ENCODE results near the gene HRH1.
A peak's percentile ranks its signal among the peaks of the same experiment; 100 is the strongest.

Gene HRH1

DNA sequence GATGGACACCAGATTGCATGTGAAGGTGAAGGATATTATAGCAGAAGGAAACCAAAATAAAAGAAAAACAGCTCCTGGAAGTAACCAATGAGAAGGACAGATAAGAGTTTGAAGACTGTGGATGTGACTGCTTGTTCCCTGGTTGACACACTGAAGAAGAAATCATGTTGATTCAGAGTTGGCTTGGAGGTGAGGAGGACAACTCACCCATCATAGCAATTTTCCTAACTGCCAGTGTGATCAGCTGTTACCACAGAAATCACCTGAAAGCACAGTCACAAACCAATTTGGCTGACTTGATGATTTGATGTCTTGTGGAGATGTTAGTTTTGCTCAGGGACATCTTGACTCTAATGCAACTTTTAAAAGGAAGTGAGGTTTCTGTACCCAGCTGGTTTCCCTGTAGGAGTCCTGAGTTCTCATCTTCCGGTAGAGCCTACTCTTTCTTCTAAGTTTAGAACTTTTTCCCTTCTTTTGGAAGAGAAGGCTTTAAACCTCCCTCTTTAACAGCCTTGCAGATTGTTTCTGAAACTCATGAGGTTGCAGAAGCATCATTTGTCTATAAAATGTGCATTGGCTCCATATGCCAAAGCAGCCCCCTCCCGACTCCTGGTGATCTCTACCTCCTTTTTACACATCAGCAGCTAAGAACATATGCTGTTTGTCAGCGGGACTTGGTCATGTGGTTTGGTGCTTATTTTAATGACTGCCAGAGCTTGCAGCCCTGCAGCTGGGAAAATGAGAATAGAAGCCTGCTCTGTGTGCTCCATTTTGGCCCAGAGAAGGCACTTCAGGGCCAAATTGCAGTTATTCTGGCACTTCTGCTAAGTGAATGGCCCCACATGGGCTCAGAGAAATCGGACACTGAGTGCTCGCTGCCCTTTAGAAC lies 128.2 kb downstream of the HRH1 start:
- no peak for DNase-seq (ENCODE audit: low spot score)

DNA sequence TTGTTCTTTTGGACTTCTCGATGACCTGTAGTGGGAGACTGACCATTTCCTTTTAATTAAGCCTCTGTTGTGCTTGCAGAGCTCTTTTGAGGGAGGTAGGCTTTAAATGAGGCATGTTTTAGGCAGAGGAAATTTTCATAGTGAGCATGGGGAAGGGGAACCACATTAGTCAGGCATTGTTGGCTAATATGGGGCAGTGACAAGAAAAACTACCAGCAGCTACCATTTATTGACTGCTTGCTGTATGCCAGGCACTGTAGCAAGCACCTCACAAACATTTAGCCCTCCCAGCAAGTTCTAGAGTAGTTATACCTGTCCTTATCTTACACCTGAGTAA lies 128.8 kb downstream of the HRH1 start:
- DNase-seq (ENCODE audit: low spot score) = no peak

DNA sequence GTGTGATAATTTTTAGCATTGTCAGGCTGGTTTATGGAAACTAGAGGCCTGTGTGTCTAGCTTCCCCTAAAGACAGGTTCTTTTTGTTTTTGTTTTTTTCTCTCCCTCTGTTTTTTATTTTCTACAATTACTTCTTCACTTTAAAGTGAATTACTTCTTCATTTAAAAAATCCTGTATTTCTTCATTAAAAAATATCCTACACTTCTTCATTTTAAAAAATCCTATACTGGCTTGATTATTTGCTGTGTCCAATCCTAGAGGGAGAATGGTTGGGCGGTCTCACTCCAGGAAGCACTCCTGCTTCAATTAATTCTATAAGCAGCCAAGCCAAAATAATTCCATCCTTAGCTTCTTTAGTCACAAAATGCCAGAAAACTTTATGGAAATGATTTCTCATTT lies 129.7 kb downstream of the HRH1 start:
- no peak for DNase-seq (ENCODE audit: low spot score)

DNA sequence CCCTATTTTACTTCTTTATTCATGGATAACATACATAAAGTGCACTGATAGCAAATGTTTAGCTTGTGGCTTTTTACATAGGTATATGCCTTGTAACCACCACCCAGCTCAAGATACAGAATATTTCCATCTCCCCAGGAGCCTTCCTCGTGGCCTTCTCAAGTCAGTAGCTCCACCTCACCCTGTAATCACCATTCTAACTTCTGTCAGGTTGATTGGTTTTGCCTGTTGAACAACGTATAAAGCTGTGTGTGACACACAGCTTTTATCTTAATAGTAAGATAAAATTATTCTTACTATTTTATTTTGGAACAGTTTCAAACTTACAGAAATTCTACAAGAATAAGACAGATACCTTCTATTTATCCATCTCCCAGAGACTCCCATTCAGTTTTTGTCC lies 131.2 kb downstream of the HRH1 start:
- DNase-seq (ENCODE audit: low spot score) = no peak

DNA sequence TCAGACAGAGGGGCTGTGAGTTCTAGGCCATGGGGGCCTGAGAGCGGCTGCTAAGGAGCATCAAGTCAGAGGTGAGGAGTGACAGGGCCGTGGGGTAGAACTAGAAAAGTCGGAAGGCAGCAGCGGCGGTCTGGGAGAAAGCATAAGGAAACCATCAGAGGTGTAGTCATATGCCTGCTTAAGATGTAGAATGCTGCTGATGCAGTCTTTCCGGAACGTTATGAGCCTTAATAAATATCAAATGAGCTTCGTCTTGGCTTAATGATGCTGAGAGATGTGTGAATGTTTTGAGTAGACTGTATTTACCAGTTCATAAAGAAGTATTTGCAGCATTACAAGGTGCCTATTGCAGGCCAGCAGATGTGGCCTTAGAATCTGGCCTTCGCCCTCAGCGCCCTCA lies 133.1 kb downstream of the HRH1 start:
- no peak for DNase-seq (ENCODE audit: low spot score)

DNA sequence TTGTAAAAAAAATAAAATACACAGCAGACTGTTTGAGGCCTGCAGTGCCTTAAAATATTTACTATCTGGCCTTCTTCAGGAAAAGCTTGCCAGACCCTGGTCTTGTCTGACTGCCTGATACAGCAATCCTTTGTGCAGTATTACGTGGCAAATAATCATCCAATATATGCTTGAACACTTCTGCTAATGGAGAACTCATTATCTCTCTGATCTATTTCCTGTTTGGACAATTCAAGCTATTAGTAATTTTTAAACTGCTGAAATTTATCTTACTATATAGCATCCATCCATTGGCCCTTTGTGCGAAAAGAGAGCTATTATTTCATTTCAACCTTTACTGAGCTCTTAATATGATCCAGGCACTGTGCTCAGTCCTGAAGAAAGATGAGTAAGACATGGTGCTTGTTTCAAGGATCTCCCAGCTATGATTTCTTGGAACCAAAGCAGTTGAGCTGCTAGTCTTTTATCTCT lies 133.8 kb downstream of the HRH1 start:
- no peak for DNase-seq (ENCODE audit: low spot score)

DNA sequence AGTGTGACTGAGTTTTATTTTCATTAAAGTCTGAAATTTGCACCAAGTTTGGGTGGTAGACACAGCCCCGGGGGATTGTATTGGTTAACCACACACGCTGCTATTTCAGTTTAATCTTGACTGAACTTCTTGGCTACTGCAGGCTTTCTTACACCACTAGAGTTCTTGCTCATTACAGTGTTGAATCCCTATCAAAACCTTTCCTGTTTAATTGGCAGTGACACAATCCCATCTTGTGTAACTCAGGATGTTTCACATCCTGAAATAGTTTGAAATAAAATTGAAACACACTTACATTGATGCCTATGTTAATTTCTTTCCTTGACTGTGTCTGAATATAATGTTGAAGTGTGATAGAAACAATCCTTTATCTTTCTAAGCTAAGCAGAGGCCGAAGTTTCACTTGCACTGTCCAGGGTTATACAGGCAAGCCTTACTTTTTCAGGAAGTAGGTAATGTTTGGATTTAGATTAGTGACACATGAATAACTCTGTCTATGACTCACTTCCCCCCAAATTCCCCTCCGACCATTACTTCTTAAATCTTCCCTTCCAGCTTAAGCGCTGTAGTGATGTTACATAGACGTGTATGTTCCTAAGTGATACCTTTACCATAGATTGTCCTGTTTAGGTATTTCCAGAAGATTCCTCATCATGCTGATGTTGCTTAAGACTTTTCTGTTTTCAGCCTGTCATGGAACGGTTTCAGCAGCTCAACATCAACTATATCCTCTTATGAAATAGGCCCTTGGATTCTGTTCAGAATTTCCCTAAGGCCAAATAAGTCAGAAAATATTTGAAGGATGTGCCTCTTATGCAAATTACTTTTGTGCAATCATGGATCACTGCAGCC lies 134.7 kb downstream of the HRH1 start:
- peak; percentile 64 for DNase-seq (ENCODE audit: low spot score)

DNA sequence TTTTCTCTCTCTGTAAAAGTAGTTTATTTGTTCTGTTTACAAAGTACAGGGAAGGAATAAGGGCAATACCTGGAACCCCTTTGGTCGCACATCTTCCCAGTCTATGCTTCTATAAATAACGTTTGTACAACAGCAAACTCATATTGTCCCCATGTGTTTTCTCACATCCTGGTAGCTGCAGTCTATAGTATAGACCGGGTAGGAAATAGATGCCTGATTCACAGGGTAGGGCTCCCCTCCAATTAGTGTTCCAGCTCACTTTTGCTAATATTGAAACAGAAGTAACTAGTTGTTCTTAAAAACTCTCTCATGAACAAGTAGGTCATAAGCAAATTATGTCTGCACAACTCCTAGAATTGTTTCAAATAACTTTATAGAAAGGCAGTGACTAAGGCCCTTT lies 135.6 kb downstream of the HRH1 start:
- no peak for DNase-seq (ENCODE audit: low spot score)

DNA sequence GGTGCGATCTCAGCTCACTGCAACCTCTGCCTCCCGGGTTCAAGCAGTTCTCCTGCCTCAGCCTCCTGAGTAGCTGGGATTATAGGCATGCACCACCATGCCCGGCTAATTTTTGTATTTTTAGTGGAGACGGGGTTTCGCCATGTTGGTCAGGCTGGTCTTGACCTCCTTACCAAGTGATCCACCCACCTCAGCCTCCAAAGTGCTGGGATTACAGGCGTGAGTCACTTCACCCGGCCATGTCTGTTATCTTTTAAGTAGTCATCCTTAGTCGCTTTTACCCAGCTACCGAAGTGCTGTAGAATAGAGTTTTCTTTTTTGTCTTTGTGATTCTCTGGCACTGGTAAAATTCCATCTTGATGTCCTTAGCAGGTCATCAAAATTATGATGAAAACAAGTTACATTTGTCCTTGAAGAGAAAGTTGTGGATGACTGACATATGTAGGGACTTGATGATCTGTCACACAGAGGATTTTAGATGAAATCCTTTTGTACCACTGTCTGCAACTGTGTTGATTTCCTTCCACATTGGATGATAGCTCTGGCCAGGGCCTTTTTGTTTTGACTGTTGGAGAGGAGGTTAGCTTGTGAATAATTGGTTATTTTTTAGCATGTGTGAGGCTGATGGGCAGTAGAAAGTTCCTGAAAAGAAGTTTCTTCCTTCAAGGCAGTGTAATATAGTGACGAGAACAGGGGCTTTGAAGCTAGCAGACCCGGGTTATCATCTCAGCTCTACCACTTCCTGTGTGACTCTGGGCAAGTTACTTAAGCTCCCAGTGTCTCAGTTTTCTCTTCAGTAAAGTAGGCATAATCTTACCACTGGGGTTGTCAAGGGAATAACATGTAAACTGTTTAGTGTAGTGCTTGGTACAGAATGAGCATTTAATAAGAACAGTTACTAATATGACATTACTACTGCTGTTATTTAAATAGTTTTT lies 136.7 kb downstream of the HRH1 start:
- DNase-seq (ENCODE audit: low spot score) = no peak

DNA sequence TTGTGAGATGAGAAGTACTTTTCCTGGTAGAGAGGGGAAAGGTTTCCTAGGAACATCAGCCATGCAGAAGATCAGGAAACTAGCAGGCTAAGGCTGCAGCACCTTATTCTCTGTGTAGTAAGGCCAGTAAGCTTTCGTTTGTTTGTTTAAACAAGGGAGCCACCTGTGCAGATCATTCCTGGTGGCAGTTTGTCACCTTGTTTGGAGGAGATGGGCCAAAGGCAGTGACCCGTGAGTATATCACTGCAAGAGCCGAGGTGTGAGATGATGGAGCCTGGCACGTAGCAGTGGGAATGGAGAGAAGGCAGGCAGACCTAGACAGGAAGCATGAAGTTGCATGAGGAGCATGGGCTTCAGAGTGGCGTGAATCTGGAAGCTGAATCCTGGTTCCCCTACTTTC lies 137.5 kb downstream of the HRH1 start:
- DNase-seq (ENCODE audit: low spot score) = no peak

DNA sequence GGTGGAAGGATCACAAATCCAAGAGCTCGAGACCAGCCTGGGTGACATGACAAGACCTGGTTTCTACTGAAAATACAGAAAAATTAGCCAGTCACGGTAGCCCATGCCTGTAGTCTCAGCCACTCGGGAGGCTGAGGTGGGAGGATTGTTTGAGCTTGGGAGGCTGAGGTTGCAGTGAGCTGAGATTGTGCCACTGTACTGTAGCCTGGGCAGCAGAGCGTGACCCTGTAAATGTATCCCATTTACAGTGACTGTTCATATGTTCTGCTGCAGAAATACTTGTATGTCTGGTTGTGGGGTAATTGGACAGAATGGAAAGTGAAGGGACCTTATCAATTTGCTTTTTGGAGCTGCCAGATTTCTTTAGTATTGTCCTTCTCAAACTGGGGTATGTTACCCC lies 142.8 kb downstream of the HRH1 start:
- no peak for DNase-seq (ENCODE audit: low spot score)

DNA sequence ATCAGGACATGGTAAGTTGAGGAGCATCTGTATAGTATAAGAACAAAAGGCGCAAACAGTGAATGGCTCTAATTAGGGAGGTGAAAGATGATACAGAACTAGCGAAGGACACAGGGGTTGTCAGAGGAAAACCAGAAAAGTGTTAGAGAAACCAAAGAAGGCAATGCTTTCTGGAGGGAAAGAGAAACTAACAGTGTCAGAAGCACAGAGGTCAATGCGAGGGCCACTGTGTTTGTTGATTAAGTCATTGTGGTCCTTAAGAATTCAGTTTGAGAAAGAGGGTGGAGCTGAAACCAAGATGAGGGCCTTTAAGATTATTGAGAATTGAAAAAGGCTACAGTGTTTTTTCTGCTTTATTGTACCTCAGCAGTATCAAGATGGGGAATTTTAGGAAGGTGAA lies 146.7 kb downstream of the HRH1 start:
- DNase-seq (ENCODE audit: low spot score) = no peak

DNA sequence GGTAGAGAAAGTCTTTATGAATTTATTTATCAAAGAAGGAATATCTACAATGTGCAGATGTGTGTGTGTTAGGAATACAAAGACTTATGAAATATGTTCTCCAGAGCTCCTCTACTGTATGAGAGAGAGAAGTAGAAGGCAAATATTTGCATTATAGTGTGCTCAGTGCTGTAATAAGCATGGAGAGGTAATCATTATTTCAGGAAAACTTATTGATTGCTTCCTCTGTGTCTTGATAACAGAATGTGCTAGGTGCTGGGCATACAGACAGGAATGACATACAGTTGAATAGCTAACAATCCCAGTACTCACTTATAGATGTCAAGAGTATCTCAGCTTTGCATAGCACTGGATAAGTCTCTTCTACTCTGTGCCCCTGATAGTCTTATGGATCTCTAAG lies 148.2 kb downstream of the HRH1 start:
- DNase-seq (ENCODE audit: low spot score) = no peak

DNA sequence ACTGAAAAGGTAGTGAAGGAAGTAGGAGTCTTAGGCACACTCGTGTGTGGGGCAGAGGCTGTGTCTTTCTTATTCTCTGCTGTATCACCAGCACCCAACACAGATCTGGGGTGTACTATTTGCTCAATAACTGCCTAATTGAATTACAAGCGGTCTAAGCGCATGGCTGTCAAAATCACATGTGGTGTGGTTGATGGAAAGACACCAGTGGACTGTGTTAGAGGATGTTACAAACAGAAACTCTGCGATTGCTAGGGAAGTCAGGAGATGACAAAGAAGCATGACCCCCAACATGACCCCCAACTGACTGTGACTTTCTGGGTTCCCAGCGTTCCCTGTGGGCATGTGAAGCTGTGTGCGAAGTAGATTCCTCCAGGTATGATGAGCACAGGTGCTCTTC lies 149.9 kb downstream of the HRH1 start:
- no peak for DNase-seq (ENCODE audit: low spot score)

DNA sequence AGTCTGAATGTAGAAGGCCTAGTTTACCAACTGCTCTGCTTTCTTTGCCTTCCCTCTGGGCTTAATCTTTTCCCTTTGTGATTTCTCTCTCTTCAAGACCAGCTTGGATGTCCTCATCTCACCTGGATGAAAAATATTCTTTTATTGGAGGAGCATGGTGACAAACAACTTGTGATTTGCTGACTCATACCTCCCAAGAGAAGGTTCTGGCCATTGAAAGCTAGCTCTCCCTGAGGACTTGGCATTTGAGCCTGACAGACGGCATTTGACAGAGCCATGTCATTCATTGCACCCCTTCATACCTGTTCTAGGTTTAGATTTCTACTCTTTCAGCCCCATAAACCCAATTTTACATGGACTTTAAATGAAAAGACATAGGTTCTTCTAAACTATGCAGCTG lies 151.2 kb downstream of the HRH1 start:
- no peak for DNase-seq (ENCODE audit: low spot score)

DNA sequence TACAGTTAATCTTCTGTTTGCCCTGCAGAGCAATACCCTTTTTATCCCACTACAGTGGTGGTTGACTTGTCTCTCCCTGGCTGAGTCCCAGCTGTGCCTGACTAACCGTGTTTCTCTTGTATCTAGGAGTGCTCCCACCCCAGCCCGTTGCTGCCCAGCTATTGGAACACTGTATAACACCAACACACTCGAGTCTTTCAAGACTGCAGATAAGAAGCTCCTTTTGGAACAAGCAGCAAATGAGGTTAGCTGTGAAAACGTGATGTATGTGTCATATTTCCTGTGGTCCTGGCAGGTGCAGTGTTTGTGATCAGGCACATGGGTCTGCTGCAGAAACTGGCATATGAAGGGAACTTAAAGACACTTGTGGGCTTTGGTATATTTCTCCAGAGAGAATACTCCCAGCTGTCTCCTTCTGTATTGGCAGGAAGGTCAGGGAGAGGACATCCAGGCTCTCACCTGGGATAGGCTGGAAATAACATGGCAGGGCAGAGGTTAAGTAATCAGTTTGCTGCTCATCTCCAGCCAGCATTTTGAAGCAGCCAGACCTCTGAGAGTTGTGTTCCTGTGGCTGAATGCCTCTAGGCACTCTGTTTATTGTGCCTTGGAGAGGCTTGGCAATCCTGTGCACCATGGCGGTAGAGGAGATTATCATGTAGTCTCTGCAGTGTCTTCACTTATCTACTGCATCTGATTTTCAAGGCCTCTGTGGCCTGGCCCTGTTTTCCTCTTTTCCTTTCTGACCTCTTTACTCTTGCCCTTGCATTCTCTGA lies 152.7 kb downstream of the HRH1 start:
- DNase-seq (ENCODE audit: low spot score) = no peak

DNA sequence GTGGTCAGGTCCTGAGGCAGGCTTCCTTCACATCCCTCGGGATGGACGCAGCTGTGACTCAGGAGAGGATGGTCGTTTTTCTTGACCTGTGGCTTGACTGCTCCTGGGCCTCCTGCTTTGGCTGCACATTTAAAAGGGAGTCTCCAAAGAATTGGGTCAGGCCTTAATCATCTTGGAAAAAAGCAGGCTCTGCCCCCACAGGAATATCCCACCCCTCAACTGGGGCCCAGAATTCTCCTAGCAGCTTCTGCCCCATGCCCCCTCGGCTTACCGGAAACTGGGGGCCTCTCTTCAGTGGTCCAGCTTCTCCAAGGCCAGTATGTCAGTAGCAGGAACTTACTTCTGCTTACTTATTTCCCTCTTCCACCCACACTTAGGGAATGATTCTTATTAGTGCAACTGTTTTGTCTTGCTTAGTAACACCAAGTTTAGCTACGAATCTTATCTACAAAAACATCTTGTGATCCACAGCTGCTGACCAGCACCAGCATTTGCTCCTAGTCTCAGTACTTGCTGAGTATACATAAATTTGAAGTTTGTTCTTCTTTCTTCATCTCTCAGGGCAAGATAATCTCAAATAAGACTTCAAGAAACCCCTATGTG lies 153.6 kb downstream of the HRH1 start:
- DNase-seq (ENCODE audit: low spot score) = no peak

DNA sequence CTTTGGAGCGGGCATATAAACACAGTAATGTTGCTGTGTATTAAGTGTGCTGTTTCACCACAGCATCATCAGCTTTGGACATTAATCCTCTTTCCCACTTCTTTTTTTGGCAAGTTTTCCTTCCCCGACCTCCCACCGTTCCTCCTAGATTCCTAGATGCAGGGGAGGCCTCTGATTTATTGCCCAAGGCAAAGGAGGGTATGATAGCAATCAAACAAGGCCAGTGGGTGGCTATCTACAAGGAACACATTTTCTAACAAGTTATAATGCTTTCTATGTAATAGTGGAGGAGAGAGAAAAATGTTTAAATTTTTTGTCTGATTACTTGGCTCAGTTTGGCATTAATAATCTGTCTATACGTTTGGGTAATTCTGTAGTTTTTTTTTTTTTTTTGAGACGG lies 156.0 kb downstream of the HRH1 start:
- DNase-seq (ENCODE audit: low spot score) = no peak

DNA sequence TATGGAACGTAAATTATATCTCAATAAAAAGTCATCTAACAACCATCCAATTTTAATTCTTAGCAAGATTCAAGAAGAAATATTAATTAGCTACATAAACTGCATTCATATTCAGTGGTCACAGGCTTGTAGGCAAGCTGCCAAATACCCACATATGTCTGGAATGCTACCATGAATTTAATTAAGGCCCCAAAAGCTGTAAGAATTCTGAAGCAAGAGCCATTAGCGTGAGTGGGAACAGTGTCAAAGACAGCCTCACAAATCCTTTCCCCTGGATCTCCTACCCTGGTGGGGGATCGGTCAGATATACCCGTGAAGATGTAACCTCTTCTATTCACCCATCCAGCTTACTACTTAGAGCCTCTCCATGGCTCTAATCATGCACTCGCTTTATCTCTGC lies 157.9 kb downstream of the HRH1 start:
- no peak for DNase-seq (ENCODE audit: low spot score)

Measured in SW480 (cell line).